GM23248 (cell line): ENCODE results near the gene KCNS1.

ENCODE experiments used
- EZH2 ChIP-seq: fragments of 200-600 bp; sonication (generic); IDR thresholded peaks from 2 replicates; pipeline ENCODE4 v1.6.1; 2018; ENCODE audit warnings: antibody characterized with exemption, mild to moderate bottlenecking; ENCODE audit not compliant: insufficient read depth, poor library complexity, severe bottlenecking
- EZH2phosphoT487 ChIP-seq: fragments of 200-600 bp; sonication (generic); IDR thresholded peaks from 2 replicates; pipeline ENCODE4 v1.6.1; 2018; ENCODE audit warnings: antibody characterized with exemption, moderate library complexity, mild to moderate bottlenecking, low read depth; ENCODE audit not compliant: insufficient read depth

DNA sequence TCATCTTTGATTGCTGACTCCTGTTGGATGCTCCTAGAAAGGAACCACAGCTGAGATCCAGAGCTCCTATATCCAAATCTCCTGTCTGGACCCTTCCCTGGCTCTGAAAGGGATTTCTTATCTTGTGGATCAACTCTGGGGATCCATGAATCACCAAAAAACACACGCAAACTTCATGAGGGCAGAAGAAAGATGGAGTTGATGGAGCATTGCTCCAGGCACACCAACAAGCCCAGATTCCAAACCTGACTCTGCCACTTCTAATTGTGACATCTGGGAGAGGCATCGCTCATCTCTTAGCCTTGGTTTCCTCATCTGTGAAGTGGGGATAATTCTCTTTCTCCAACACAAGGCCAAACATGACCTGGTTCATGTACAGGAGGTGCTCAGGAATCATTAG, 6.7 kb downstream of the KCNS1 start:
- no peak for TF ChIP-seq EZH2phosphoT487
- no peak for TF ChIP-seq EZH2
